GM21717 (cell line): ENCODE results near the gene GIPC2.
"Not testable (repeated sequence)": the region's sequence is repeated elsewhere in the genome, so short reads cannot be mapped to it uniquely, and the experiment has no call there.

Experiments used
- ATAC-seq: cut with Tn5 transposase; IDR thresholded peaks from one replicate; pipeline ENCODE4 v1.9.1; 2021; ENCODE audit warnings: mild to moderate bottlenecking, moderate library complexity; ENCODE audit not compliant: unreplicated experiment

GIPC2 gene

DNA sequence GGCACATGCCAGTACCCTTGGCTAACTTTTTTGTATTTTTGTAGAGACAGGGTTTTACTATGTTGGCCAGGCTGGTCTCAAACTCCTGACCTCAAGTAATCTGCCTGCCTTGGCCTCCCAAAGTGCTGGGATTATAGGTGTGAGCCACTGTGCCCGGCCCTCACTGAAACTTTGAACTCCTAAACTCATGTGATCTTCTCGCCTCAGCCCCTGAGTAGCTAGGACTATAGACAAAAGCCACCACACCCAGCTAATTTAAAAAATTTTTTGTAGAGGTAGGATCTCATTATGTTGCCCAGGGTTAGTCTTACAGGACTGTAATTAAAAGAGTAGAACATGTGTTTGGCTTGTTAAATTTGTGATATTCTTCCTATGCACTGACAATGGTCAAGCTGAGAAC lies 19.1 kb downstream of the GIPC2 start:
- ATAC-seq = not testable (repeated sequence)

DNA sequence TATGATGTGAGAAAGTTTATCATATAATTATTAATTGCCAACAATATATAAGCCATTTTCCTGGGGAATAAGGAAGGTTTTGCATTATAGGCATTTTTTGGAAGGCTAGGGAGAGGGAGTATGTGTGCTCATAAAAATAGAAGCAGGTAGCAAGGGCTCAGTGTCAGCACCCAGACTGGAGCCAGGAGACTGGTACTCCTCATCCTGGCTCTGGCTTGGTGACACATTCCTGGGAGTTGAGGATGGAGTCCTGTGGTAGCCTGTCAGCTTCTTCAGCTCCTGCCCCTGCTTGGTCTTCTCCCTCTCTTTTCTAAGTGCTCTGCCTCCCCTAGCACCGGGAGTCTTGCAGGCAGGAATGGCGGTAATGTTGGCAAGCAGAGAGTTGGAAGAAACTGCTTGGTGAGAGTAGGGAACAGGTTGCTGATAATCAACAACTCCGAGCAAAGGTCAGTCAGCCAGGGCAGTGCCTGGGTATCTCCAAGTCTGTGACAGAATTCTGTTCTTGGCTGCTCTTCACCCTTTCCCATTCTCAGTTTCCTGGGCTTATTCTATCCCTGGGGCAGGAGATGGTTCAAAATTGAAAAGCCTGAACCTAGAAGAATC lies 23.0 kb downstream of the GIPC2 start:
- ATAC-seq = no peak

GRCh38 chr1:78069784-78070183 lies 24.0 kb downstream of the GIPC2 start:
- ATAC-seq = no peak

GRCh38 chr1:78070210-78070609 lies 24.4 kb downstream of the GIPC2 start:
- no peak for ATAC-seq

DNA sequence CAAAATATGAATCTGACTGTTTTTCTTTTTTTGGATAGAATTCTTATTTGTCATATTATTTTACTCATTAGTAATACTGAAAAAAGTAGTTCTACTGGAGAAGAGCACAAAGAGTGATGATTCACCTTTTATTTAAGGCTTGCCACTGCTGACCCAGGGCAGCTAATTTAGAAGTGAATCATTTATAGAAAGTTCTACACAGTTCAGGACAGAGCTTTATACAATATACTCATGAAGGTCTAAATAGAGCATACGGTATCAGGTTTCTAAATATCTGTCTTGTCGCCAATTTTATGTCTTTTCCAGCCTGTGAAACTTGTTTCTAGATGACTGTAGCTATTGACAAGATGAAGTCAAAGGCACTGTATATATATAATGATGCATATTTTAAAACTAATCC lies 25.0 kb downstream of the GIPC2 start:
- ATAC-seq = peak; percentile 78

- no peak for ATAC-seq
Observed at GRCh38 chr1:78071696-78072095, 25.9 kb downstream of the GIPC2 start.

DNA sequence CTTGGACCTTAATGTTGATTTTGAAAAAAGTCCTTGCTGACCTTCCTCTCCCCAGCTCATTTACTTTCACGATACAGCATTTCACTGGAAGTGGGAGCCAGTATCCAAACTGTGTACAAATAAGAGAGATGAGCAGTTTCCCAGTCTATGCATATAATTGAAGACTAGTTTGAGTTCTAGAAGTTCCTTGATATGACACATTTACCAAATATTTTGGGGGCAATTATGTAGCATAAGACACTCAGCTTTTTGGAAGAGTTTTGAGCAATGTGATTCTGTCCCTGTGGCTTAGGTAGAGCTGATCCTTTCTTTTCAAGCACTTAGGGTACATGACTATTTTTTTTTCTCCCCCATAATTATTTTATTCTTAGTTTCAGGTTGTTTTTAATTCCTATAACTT lies 26.4 kb downstream of the GIPC2 start:
- no peak for ATAC-seq

- no peak for ATAC-seq
Observed at GRCh38 chr1:78073441-78073840, 27.7 kb downstream of the GIPC2 start.

GRCh38 chr1:78075621-78076020 lies 29.9 kb downstream of the GIPC2 start:
- no peak for ATAC-seq

DNA sequence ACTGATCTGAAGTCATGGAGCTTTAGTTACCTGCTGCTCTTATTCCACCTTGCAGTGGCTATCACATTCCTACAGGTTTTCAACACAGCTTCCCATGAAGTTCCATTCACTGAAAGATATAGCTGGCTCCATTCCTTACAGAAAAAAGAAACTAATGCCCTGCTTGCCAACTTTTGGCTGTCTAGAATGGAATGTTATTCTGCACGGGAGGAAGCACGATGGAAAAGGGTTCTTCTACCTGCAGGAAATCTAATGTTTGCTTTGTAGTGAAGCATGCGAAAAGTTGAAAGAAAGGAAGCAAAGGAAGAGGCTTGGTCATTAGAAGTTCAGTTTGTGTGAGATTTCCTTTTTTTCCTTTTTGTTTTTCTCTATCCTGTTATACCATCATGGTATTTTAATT lies 32.6 kb downstream of the GIPC2 start:
- ATAC-seq = no peak

DNA sequence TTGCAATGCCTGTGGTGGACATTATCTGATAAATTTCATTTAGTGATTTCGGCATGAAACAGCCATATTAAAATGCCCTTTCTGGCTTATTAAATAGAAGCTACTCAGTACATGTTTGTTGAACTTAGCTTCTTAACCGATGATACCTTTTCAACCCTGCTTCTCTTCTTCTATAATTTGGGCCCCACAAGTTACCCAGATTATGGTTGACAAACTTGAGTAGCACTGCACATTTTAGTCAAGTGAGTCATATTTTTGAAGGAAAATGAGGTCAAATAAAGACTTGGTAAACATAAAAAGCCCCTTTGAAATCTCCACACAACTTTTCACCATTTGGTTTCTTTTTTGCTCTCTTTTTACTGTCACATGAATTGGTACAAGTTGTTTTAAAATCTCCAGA lies 33.8 kb downstream of the GIPC2 start:
- no peak for ATAC-seq

- no peak for ATAC-seq
Observed at GRCh38 chr1:78080767-78081166, 35.0 kb downstream of the GIPC2 start.

- no peak for ATAC-seq
Observed at GRCh38 chr1:78081980-78082860, 36.5 kb downstream of the GIPC2 start.

- ATAC-seq = not testable (repeated sequence)
Observed at GRCh38 chr1:78084639-78085038, 38.9 kb downstream of the GIPC2 start.

DNA sequence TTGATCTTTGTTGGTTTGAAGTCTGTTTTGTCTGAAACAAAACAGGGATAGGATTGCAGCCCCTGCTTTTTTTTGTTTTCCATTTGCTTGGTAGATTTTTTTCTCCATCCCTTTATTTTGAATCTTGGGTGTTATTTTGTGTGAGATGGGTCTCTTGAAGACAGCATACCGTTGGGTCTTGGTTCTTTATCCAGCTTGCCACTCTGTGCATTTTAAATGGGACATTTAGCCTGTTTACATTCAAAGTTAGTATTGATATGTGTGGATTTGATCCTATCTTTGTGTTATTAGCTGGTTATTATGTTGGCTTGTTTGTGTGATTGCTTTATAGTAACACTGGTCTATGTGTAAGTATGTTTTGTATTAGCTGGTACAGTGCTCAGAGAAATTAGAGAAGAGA lies 40.9 kb downstream of the GIPC2 start:
- no peak for ATAC-seq

- ATAC-seq = peak; percentile 64
Observed at GRCh38 chr1:78088015-78088414, 42.2 kb downstream of the GIPC2 start.

DNA sequence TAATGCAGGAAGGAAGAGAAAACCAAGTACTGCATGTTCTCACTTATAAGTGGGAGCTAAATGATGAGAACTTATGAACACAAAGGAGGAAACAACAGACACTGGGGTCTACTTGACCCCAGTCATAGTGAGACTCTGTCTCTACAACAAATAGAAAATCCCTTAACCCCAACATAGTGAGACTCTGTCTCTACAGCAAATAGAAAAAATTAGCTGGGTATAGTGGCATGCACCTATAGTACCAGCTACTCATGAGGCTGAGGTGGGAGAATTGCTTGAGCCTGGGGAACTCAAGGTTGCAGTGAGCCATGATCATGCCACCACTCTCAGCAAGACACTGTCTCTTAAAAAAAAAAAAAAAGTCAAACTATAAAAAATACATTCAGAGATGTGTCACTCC lies 42.7 kb downstream of the GIPC2 start:
- ATAC-seq = peak; percentile 49

- ATAC-seq = no peak
Observed at GRCh38 chr1:78089010-78089409, 43.2 kb downstream of the GIPC2 start.

GRCh38 chr1:78090472-78091133 lies 44.8 kb downstream of the GIPC2 start:
- no peak for ATAC-seq

DNA sequence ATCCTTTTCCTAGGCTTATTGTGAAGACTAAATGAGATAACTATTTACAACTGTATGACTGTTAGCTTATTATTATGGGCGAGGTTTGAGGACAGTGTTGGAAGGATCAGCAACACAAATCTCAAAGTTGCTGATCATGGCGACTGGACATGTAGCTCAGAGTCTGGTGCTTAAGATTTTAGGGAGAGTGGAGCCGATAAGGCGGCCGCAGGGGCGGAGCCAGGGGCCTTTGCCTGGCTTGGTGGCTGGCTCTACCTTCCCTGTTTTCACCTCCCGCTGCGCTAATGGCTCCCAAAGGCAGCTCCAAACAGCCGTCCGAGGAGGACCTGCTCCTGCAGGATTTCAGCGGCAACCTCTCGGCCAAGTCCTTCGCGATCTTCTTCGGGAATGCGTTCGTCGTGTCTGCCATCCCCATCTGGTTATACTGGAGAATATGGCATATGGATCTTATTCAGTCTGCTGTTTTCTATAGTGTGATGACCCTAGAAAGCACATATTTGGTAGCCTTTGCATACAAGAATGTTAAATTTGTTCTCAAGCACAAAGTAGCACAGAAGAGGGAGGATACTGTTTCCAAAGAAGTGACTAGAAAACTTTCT lies 45.5 kb downstream of the GIPC2 start:
- ATAC-seq = no peak

- no peak for ATAC-seq
Observed at GRCh38 chr1:78091886-78092285, 46.1 kb downstream of the GIPC2 start.

GRCh38 chr1:78092643-78093042 lies 46.9 kb downstream of the GIPC2 start:
- peak; percentile 65 for ATAC-seq
